Smooth muscle cell (in vitro differentiated cells): ENCODE results near the gene FANCC. TPM values are rescaled to one million over a fixed set of nuclear protein-coding genes. Genes with fewer than 3 reads are reported as not detected.

Experiments used
- DNase-seq: peaks from one replicate; lab custom pipeline; 2025; ENCODE audit not compliant: unreplicated experiment; lab: John Stamatoyannopoulos, UW
- H2AFZ ChIP-seq: fragments of 200-600 bp; sonication (generic); 2 replicates; pipeline ENCODE4 v1.6.0; 2016; ENCODE audit warnings: antibody characterized with exemption, low read depth, mild to moderate bottlenecking
- H3F3A ChIP-seq: fragments of 200-600 bp; sonication (generic); 2 replicates; pipeline ENCODE4 v1.6.0; 2017; ENCODE audit warnings: antibody characterized with exemption, low read depth
- H3K27ac ChIP-seq: fragments of 200-600 bp; sonication (generic); 2 replicates; pipeline ENCODE4 v1.5.1; 2016; ENCODE audit warnings: low read depth, mild to moderate bottlenecking
- H3K27me3 ChIP-seq: fragments of 200-600 bp; sonication (generic); 2 replicates; pipeline ENCODE4 v1.6.1; 2016; ENCODE audit warnings: low read depth, mild to moderate bottlenecking
- H3K36me3 ChIP-seq: fragments of 200-600 bp; sonication (generic); 2 replicates; pipeline ENCODE4 v1.5.1; 2016; ENCODE audit warnings: low read depth
- H3K4me1 ChIP-seq: fragments of 200-600 bp; sonication (generic); 2 replicates; pipeline ENCODE4 v1.5.1; 2016; ENCODE audit warnings: low read depth
- H3K4me2 ChIP-seq: fragments of 200-600 bp; sonication (generic); 2 replicates; pipeline ENCODE4 v1.6.0; 2016; ENCODE audit warnings: mild to moderate bottlenecking
- H3K4me3 ChIP-seq: fragments of 200-600 bp; sonication (generic); 2 replicates; pipeline ENCODE4 v1.5.1; 2016; ENCODE audit warnings: mild to moderate bottlenecking
- H3K79me2 ChIP-seq: fragments of 200-600 bp; sonication (generic); 2 replicates; pipeline ENCODE4 v1.6.0; 2016; ENCODE audit warnings: low read depth, mild to moderate bottlenecking
- H3K9ac ChIP-seq: fragments of 200-600 bp; sonication (generic); 2 replicates; pipeline ENCODE4 v1.6.0; 2016; ENCODE audit warnings: low read depth
- H3K9me3 ChIP-seq: fragments of 200-600 bp; sonication (generic); replicated peaks from 2 replicates; pipeline ENCODE4 v1.5.1; 2016; ENCODE audit warnings: low read depth
- H4K20me1 ChIP-seq: fragments of 200-600 bp; sonication (generic); 2 replicates; pipeline ENCODE4 v1.6.0; 2016; ENCODE audit warnings: low read depth
- CTCF ChIP-seq: fragments of 200-600 bp; sonication (generic); IDR thresholded peaks from 2 replicates; pipeline ENCODE4 v1.5.1; 2017; ENCODE audit warnings: borderline replicate concordance, mild to moderate bottlenecking, antibody characterized with exemption; ENCODE audit not compliant: insufficient read depth, poor library complexity, severe bottlenecking
- WGBS: methylation state at CpG from one replicate; pipeline ENCODE4 v1.1.7; 2016; ENCODE audit warnings: low lambda C conversion rate; 5-methylcytosine and 5-hydroxymethylcytosine counted together
- polyA plus RNA-seq: library from polyadenylated mRNA; unstranded; fragments of >200 nt; fragmentation: Nextera tagmentation; extraction: Ambion mirVana; gene quantifications from 2 replicates; pipeline ENCODE4 v1.2.1, GENCODE V29; 2016
- total RNA-seq: library from RNA; depleted of rRNA; stranded (reverse); fragments of >200 nt; gene quantifications from 2 replicates; pipeline ENCODE4 v1.2.3, GENCODE V29; 2014

The FANCC gene
- total and polyA plus RNA-seq, 2 experiments from 2014 or later: 11.0 to 11.2 TPM

- Histone ChIP-seq H3K4me2 (no peak overlapping the region), H3K27ac (no peak overlapping the region)
- TF ChIP-seq CTCF: no peak
Observed at GRCh38 chr9:95142728-95143127, 174.8 kb downstream of the FANCC start.

GRCh38 chr9:95142315-95142714 lies 175.2 kb downstream of the FANCC start:
- Histone ChIP-seq H3K9ac (no peak overlapping the region), H4K20me1 (no peaks in the 10 kb centered on the region), H3F3A (no peaks in the 10 kb centered on the region), H3K27ac (no peak overlapping the region), H3K79me2 (no peaks in the 10 kb centered on the region), H3K9me3 (no peaks in the 10 kb centered on the region), H3K36me3 (no peaks in the 10 kb centered on the region), H3K27me3 (no peaks in the 10 kb centered on the region), H2AFZ (no peak overlapping the region), H3K4me1 (no peaks in the 10 kb centered on the region), H3K4me3 (no peak overlapping the region), H3K4me2 (no peak overlapping the region)
- no peak for TF ChIP-seq CTCF
- DNase-seq: no peak
- WGBS: 69% methylated on average over 4 of the region's 4 CpGs

More at GRCh38 chr9:95142728-95143127, 174.8 kb downstream of the FANCC start:
- Histone ChIP-seq H3F3A (no peaks in the 10 kb centered on the region), H3K79me2 (no peaks in the 10 kb centered on the region), H3K9me3 (no peaks in the 10 kb centered on the region), H3K9ac (no peak overlapping the region), H3K36me3 (no peaks in the 10 kb centered on the region), H4K20me1 (no peaks in the 10 kb centered on the region), H3K4me1 (no peaks in the 10 kb centered on the region), H2AFZ (no peak overlapping the region), H3K27me3 (no peaks in the 10 kb centered on the region), H3K4me3 (no peak overlapping the region)
- 80% methylated on average over 3 of the region's 3 CpGs for WGBS
- no peak for DNase-seq

- Histone ChIP-seq H3F3A (no peaks in the 10 kb centered on the region), H2AFZ (no peak overlapping the region), H3K36me3 (no peaks in the 10 kb centered on the region), H3K4me2 (no peak overlapping the region), H3K79me2 (no peaks in the 10 kb centered on the region), H3K4me3 (no peak overlapping the region), H3K9ac (no peak overlapping the region), H3K9me3 (no peaks in the 10 kb centered on the region), H3K4me1 (no peaks in the 10 kb centered on the region), H4K20me1 (no peaks in the 10 kb centered on the region), H3K27ac (no peak overlapping the region), H3K27me3 (no peaks in the 10 kb centered on the region)
- no peak for DNase-seq
- TF ChIP-seq CTCF: no peak
- 89% methylated on average over 2 of the region's 2 CpGs for WGBS
Observed at GRCh38 chr9:95140821-95141220, 176.7 kb downstream of the FANCC start.

DNA sequence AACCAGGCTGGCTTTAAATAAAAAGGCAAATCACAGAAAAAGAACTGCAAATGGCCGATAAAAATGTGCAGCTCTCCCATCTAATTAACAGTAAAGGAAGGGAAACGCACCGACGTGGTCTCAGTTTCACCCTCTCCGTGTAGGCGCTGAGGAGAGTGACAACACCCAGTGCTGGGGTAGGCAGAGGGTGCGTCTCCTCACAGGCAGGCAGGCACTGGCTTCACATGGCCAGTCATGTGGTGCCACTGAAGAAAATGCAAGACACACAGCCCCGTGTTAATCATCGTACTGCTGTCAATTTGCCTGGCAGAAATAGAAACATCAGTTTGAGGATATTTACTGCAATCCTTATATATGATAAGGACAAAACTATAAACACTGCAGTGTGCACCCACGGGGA lies 178.4 kb downstream of the FANCC start:
- Histone ChIP-seq H3K9me3 (no peaks in the 10 kb centered on the region), H3K36me3 (no peaks in the 10 kb centered on the region), H3K27ac (no peak overlapping the region), H3K9ac (no peak overlapping the region), H3K79me2 (no peaks in the 10 kb centered on the region), H3K4me3 (no peak overlapping the region), H3K4me1 (no peaks in the 10 kb centered on the region), H3K4me2 (no peak overlapping the region), H2AFZ (no peak overlapping the region), H3F3A (peaks cover 1% of the 10 kb centered on the region), H4K20me1 (no peaks in the 10 kb centered on the region), H3K27me3 (no peaks in the 10 kb centered on the region)
- DNase-seq: no peak
- TF ChIP-seq CTCF: no peak
- WGBS: 83% methylated on average over 10 of the region's 10 CpGs
